Endometrial microvascular endothelial cells (primary cell): ENCODE measurements around the gene CNTNAP2. TPM values are rescaled to one million over a fixed set of nuclear protein-coding genes. Genes with fewer than 3 reads are reported as not detected.

ENCODE experiments used
- in situ Hi-C: cut with HindIII; loops from 2 replicates; pipeline ENCODE4 v1.10.0; 2017; ENCODE audit warnings: low sequenced_read_pairs, low pct_unique_long_range_greater_than_20kb; ENCODE audit errors: inconsistent ontology term
- total RNA-seq: library from RNA; depleted of rRNA; stranded (reverse); fragments of >200 nt; gene quantifications from one replicate; pipeline ENCODE4 v1.2.3, GENCODE V29; 2015; ENCODE audit errors: inconsistent ontology term

Gene CNTNAP2
- total RNA-seq, 1 donor from 2014 or later = not detected

GRCh38 chr7:148204639-148205304 lies 2088.2 kb downstream of the CNTNAP2 start:
- in situ Hi-C loops = no loop called here

- in situ Hi-C loops = no loop called here
These were observed 2093.1 kb downstream of the CNTNAP2 start for GRCh38 chr7:148209643-148210190.

GRCh38 chr7:148210804-148211325 lies 2094.3 kb downstream of the CNTNAP2 start:
- in situ Hi-C loops = no loop called here

GRCh38 chr7:148211740-148212151 lies 2095.1 kb downstream of the CNTNAP2 start:
- in situ Hi-C loops = no loop called here

- in situ Hi-C loops = no loop called here
These were observed 2096.1 kb downstream of the CNTNAP2 start for GRCh38 chr7:148212731-148213130.

GRCh38 chr7:148214101-148214500 lies 2097.5 kb downstream of the CNTNAP2 start:
- in situ Hi-C loops = no loop called here

GRCh38 chr7:148218603-148219002 lies 2102.0 kb downstream of the CNTNAP2 start:
- in situ Hi-C loops = no loop called here

GRCh38 chr7:148222721-148223120 lies 2106.1 kb downstream of the CNTNAP2 start:
- in situ Hi-C loops = no loop called here

- in situ Hi-C loops = no loop called here
These were observed 2106.6 kb downstream of the CNTNAP2 start for GRCh38 chr7:148223160-148223559.

GRCh38 chr7:148223738-148224137 lies 2107.1 kb downstream of the CNTNAP2 start:
- in situ Hi-C loops = no loop called here

- in situ Hi-C loops = no loop called here
These were observed 2113.7 kb downstream of the CNTNAP2 start for GRCh38 chr7:148230296-148230695.

- in situ Hi-C loops = no loop called here
These were observed 2114.3 kb downstream of the CNTNAP2 start for GRCh38 chr7:148230883-148231282.

GRCh38 chr7:148232784-148233183 lies 2116.2 kb downstream of the CNTNAP2 start:
- in situ Hi-C loops = no loop called here

- in situ Hi-C loops = no loop called here
These were observed 2118.1 kb downstream of the CNTNAP2 start for GRCh38 chr7:148234715-148235114.

GRCh38 chr7:148238761-148239325 lies 2122.2 kb downstream of the CNTNAP2 start:
- in situ Hi-C loops = no loop called here

GRCh38 chr7:148241700-148242293 lies 2125.2 kb downstream of the CNTNAP2 start:
- in situ Hi-C loops = no loop called here

- in situ Hi-C loops = no loop called here
These were observed 2125.8 kb downstream of the CNTNAP2 start for GRCh38 chr7:148242294-148242821.

- in situ Hi-C loops = no loop called here
These were observed 2128.8 kb downstream of the CNTNAP2 start for GRCh38 chr7:148245381-148245780.

GRCh38 chr7:148253629-148254028 lies 2137.0 kb downstream of the CNTNAP2 start:
- in situ Hi-C loops = no loop called here

- in situ Hi-C loops = no loop called here
These were observed 2138.7 kb downstream of the CNTNAP2 start for GRCh38 chr7:148255333-148255732.
